ENCODE data around the gene BAD. TPM values are rescaled to one million over a fixed set of nuclear protein-coding genes. Genes with fewer than 3 reads are reported as not detected.

The BAD gene
- total RNA-seq, 3 donors from 2014 or later (not counting 1 experiment from before 2014, with no cell fraction given), result 30.6 to 35.8 (median 31.6) TPM

GRCh38 chr11:64232967-64233315 is 51.5 kb downstream of the BAD start:
- Histone ChIP-seq H3K9me3 (ENCODE audit: control insufficient read depth, insufficient read depth, low read length) (no peaks in the 10 kb centered on the region), H3K27me3 (ENCODE audit: control insufficient read depth, insufficient read depth, low read length) (no peaks in the 10 kb centered on the region), H3K27ac (ENCODE audit: low read length) (no peak overlapping the region), H3K36me3 (ENCODE audit: control insufficient read depth, insufficient read depth, low read length) (peaks cover 5% of the 10 kb centered on the region), H3K4me1 (ENCODE audit: control insufficient read depth, insufficient read depth, low read length) (peaks cover 59% of the 10 kb centered on the region), H3K4me3 (ENCODE audit: low read length) (no peak overlapping the region)
- no peaks in the 10 kb centered on the region for H3K36me3 Mint-ChIP-seq
- peaks cover 13 to 34% of the 10 kb centered on the region in 2 donors for H3K4me1 Mint-ChIP-seq
- H3K9me3 Mint-ChIP-seq, result no peaks in the 10 kb centered on the region
- H3K27ac Mint-ChIP-seq, result peak overlapping the region; percentile 65 to 93
- WGBS (ENCODE audit: insufficient coverage), result 94% methylated on average over 8 of the region's 8 CpGs
- intact Hi-C loops (cut with micrococcal nuclease), result no loop called here
- peak overlapping the region; percentile 42 for H3K4me3 Mint-ChIP-seq
- ATAC-seq, result no peak
- DNase-seq, result no peak
- TF ChIP-seq CTCF (IDR thresholded peaks at IDR 0.05), result no peak
- no peaks in the 10 kb centered on the region for H3K27me3 Mint-ChIP-seq (ENCODE audit: low read depth in 2 of 2)

- peaks cover 15 to 40% of the 10 kb centered on the region in 2 donors for H3K4me1 Mint-ChIP-seq
- no peaks in the 10 kb centered on the region for H3K36me3 Mint-ChIP-seq
- Histone ChIP-seq H3K36me3 (ENCODE audit: control insufficient read depth, insufficient read depth, low read length) (peaks cover 2% of the 10 kb centered on the region), H3K27me3 (ENCODE audit: control insufficient read depth, insufficient read depth, low read length) (no peaks in the 10 kb centered on the region), H3K27ac (ENCODE audit: low read length) (no peak overlapping the region), H3K4me3 (ENCODE audit: low read length) (no peak overlapping the region), H3K4me1 (ENCODE audit: control insufficient read depth, insufficient read depth, low read length) (peaks cover 57% of the 10 kb centered on the region), H3K9me3 (ENCODE audit: control insufficient read depth, insufficient read depth, low read length) (no peaks in the 10 kb centered on the region)
- H3K27me3 Mint-ChIP-seq (ENCODE audit: low read depth in 2 of 2), result no peaks in the 10 kb centered on the region
- H3K4me3 Mint-ChIP-seq, result peak overlapping the region; percentile 64
- ATAC-seq, result no peak
- 89% methylated on average over 15 of the region's 15 CpGs for WGBS (ENCODE audit: insufficient coverage)
- peak in 1 of 2 donors; percentile 28 for DNase-seq
- intact Hi-C loops (cut with micrococcal nuclease), result no loop called here
- no peaks in the 10 kb centered on the region for H3K9me3 Mint-ChIP-seq
- TF ChIP-seq CTCF (IDR thresholded peaks at IDR 0.05), result no peak
- H3K27ac Mint-ChIP-seq, result peak overlapping the region; percentile 65 to 93
Measured at GRCh38 chr11:64232182-64232966, 52.1 kb downstream of the BAD start.

GRCh38 chr11:64231546-64231945 is 52.9 kb downstream of the BAD start:
- no peaks in the 10 kb centered on the region for H3K27me3 ChIP-seq (ENCODE audit: control insufficient read depth, insufficient read depth, low read length)
- H3K4me1 ChIP-seq (ENCODE audit: control insufficient read depth, insufficient read depth, low read length), result peaks cover 65% of the 10 kb centered on the region
- intact Hi-C loops (cut with micrococcal nuclease), result no loop called here
- 89% methylated on average over 7 of the region's 7 CpGs for WGBS (ENCODE audit: insufficient coverage)
- H3K9me3 ChIP-seq (ENCODE audit: control insufficient read depth, insufficient read depth, low read length), result no peaks in the 10 kb centered on the region
- no peak overlapping the region for H3K27ac ChIP-seq (ENCODE audit: low read length)
- no peak for ATAC-seq
- H3K27me3 Mint-ChIP-seq (ENCODE audit: low read depth in 2 of 2), result no peaks in the 10 kb centered on the region
- peaks cover 22 to 43% of the 10 kb centered on the region in 2 donors for H3K4me1 Mint-ChIP-seq
- no peaks in the 10 kb centered on the region for H3K9me3 Mint-ChIP-seq
- DNase-seq, result no peak
- H3K27ac Mint-ChIP-seq, result peak overlapping the region; percentile 48 to 93
- no peak for TF ChIP-seq CTCF (IDR thresholded peaks at IDR 0.05)
- H3K4me3 ChIP-seq (ENCODE audit: low read length), result no peak overlapping the region
- no peaks in the 10 kb centered on the region for H3K36me3 Mint-ChIP-seq
- H3K36me3 ChIP-seq (ENCODE audit: control insufficient read depth, insufficient read depth, low read length), result peaks cover 2% of the 10 kb centered on the region
- H3K4me3 Mint-ChIP-seq, result peak overlapping the region; percentile 81

Data from natural killer cell (primary cell).